Hepatocyte (in vitro differentiated cells): ENCODE results near the gene CD22.

Source experiments
- CTCF ChIP-seq: fragments of 200-600 bp; sonication (generic); IDR thresholded peaks from 2 replicates; pipeline ENCODE4 v1.5.1; 2016; ENCODE audit warnings: antibody characterized with exemption, mild to moderate bottlenecking; ENCODE audit not compliant: poor library complexity
- EZH2phosphoT487 ChIP-seq: fragments of 200-600 bp; sonication (generic); IDR thresholded peaks from one replicate; pipeline ENCODE4 v1.6.1; 2018; ENCODE audit warnings: antibody characterized with exemption, mild to moderate bottlenecking, low read depth, moderate library complexity; ENCODE audit not compliant: unreplicated experiment, severe bottlenecking

- TF ChIP-seq CTCF (no peak), EZH2phosphoT487 (no peak)
These were observed 52.9 kb downstream of the CD22 start for GRCh38 chr19:35381926-35382325.
